CD4-positive, alpha-beta T cell (primary cell): Measurements from ENCODE around the gene ZMAT3. TPM values are rescaled to one million over a fixed set of nuclear protein-coding genes. Genes with fewer than 3 reads are reported as not detected.
"Not testable (repeated sequence)": the region's sequence is repeated elsewhere in the genome, so short reads cannot be mapped to it uniquely, and the experiment has no call there.

ENCODE experiments used
- ATAC-seq: fragments of 200-7000 bp; cut with Tn5 transposase; one replicate; pipeline ENCODE4 v1.10.0; 2022; ENCODE audit warnings: mild to moderate bottlenecking; ENCODE audit not compliant: poor library complexity
- CTCF ChIA-PET: fragments of 350-600 bp; sonication (Branson Sonifier 250); formaldehyde crosslinking; loops from one replicate; lab custom pipeline; 2021; ENCODE audit warnings: antibody characterized with exemption, inconsistent platforms; lab: Charles Lee
- POLR2A ChIA-PET: fragments of 350-600 bp; sonication (Branson Sonifier 250); formaldehyde crosslinking; loops from one replicate; lab custom pipeline; 2021; ENCODE audit warnings: antibody characterized with exemption, inconsistent platforms; lab: Charles Lee
- DNase-seq, 14 experiments: peaks; one replicate each; pipeline ENCODE4 v3.0.0-alpha.2; 2013 to 2020; ENCODE audit warnings: mixed read lengths in 2 of 14
- H3K27ac ChIP-seq, 2 donors: one replicate each; pipeline versions ENCODE4 v1.5.1 to v1.7.0; 2013; ENCODE audit warnings: low read length in 2 of 2, low read depth in 1 of 2, mild to moderate bottlenecking in 1 of 2
- H3K27me3 ChIP-seq, 2 experiments: 1 replicate in 1 of 2; 2 replicates in 1 of 2; pipeline versions ENCODE4 v1.6.1 to v1.7.0; 2013; ENCODE audit warnings: low read length in 2 of 2, control low read depth in 1 of 2, mild to moderate bottlenecking in 1 of 2, moderate library complexity in 1 of 2; ENCODE audit not compliant: insufficient read depth in 2 of 2, control insufficient read depth in 1 of 2
- H3K36me3 ChIP-seq: one replicate; pipeline ENCODE4 v1.6.1; 2013; ENCODE audit warnings: low read length, control low read depth; ENCODE audit not compliant: insufficient read depth
- H3K4me1 ChIP-seq: one replicate; pipeline ENCODE4 v1.6.1; 2013; ENCODE audit warnings: low read length, control low read depth; ENCODE audit not compliant: insufficient read depth
- H3K4me3 ChIP-seq: one replicate; pipeline ENCODE4 v1.5.1; 2013; ENCODE audit warnings: mild to moderate bottlenecking, low read length, moderate library complexity
- H3K9me3 ChIP-seq, 2 experiments: 1 replicate in 1 of 2; 2 replicates in 1 of 2; pipeline versions ENCODE4 v1.6.1 to v1.7.0; 2013; ENCODE audit warnings: low read length in 2 of 2, mild to moderate bottlenecking in 2 of 2, control low read depth in 1 of 2, moderate library complexity in 1 of 2; ENCODE audit not compliant: control insufficient read depth in 1 of 2, insufficient read depth in 1 of 2
- H3K27ac Mint-ChIP-seq: one replicate; pipeline ENCODE4 v1.8.0; 2020; ENCODE audit warnings: mixed read lengths
- H3K27me3 Mint-ChIP-seq: one replicate; pipeline ENCODE4 v1.8.0; 2021; ENCODE audit warnings: mixed read lengths
- H3K36me3 Mint-ChIP-seq: one replicate; pipeline ENCODE4 v1.8.0; 2021; ENCODE audit warnings: low read depth, mixed read lengths
- H3K4me1 Mint-ChIP-seq: one replicate; pipeline ENCODE4 v1.8.0; 2021; ENCODE audit warnings: low read depth, mixed read lengths
- H3K4me3 Mint-ChIP-seq: one replicate; pipeline ENCODE4 v1.8.0; 2020; ENCODE audit warnings: mild to moderate bottlenecking, mixed read lengths
- H3K9me3 Mint-ChIP-seq: one replicate; pipeline ENCODE4 v1.8.0; 2020; ENCODE audit warnings: mixed read lengths
- CTCF ChIP-seq: fragments of 200-600 bp; IDR thresholded peaks from one replicate; pipeline ENCODE4 v1.8.0; 2022; ENCODE audit warnings: antibody characterized with exemption, mild to moderate bottlenecking
- intact Hi-C, 2 experiments: fragments of 100-400 bp; cut with DNase I in 1 of 2; cut with micrococcal nuclease in 1 of 2; formaldehyde crosslinking; loops; one replicate each; pipeline versions ENCODE4 v1.15.1 to v1.9.0; 2023 to 2025; cut with DNase I, micrococcal nuclease
- total RNA-seq, 174 experiments: library from RNA in 2 of 174; stranded (reverse) in 2 of 174; gene quantifications; one replicate each; pipeline ENCODE4 v1.2.3 and lab custom pipeline; 2021 to 2026

ZMAT3 gene
- total RNA-seq, 2 experiments from 2014 or later, result 10.2 to 13.0 TPM

DNA sequence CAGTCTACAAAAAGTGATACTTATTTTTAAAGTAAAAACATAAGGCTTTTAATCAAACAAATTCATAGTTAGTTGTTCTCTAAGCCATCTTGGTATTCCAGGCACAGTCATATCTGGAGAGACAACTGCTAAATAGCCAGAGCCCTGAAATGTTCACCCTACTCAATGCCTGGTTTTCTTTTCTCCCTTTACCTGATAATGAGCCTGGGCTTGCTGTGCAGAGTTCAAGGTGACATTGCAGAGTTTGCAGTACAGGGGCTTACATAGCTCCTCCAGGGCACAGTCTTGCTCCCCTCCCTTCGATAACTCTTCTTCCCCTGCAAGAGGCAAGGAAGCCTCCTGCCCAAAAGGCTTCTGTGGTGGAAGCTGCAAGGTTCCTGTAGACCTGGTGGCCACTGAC lies 4.3 kb downstream of the ZMAT3 start:
- no peaks in the 10 kb centered on the region for H3K27me3 ChIP-seq
- H3K4me1 ChIP-seq, result peaks cover 15% of the 10 kb centered on the region
- intact Hi-C loops, result no loop called here
- no peak overlapping the region for H3K27ac Mint-ChIP-seq
- no peak for TF ChIP-seq CTCF
- H3K4me3 ChIP-seq, result no peak overlapping the region
- CTCF ChIA-PET, result interaction anchor here (0.8 kb wide), 1 partner anchor 178 kb away, joined by 4 read pairs; no protein-coding TSS in a partner anchor
- DNase-seq (no peak), ATAC-seq (no peak)
- no peak overlapping the region for H3K27ac ChIP-seq
- peaks cover 61% of the 10 kb centered on the region for H3K36me3 Mint-ChIP-seq
- no peak overlapping the region for H3K4me3 Mint-ChIP-seq
- H3K36me3 ChIP-seq, result peaks cover 36% of the 10 kb centered on the region
- H3K9me3 Mint-ChIP-seq, result no peaks in the 10 kb centered on the region
- no peaks in the 10 kb centered on the region for H3K9me3 ChIP-seq
- peaks cover 77% of the 10 kb centered on the region for H3K4me1 Mint-ChIP-seq
- H3K27me3 Mint-ChIP-seq, result no peaks in the 10 kb centered on the region
- POLR2A ChIA-PET, result no interaction called here

GRCh38 chr3:179063945-179064560 lies 7.6 kb downstream of the ZMAT3 start:
- Mint-ChIP-seq H3K27me3 (no peaks in the 10 kb centered on the region), H3K9me3 (no peaks in the 10 kb centered on the region), H3K4me3 (no peak overlapping the region), H3K27ac (no peak overlapping the region), H3K4me1 (peaks cover 79% of the 10 kb centered on the region), H3K36me3 (peaks cover 77% of the 10 kb centered on the region)
- Histone ChIP-seq H3K27ac (no peak overlapping the region), H3K9me3 (no peaks in the 10 kb centered on the region), H3K36me3 (peaks cover 36% of the 10 kb centered on the region), H3K4me3 (no peak overlapping the region), H3K27me3 (no peaks in the 10 kb centered on the region), H3K4me1 (peaks cover 3% of the 10 kb centered on the region)
- TF ChIP-seq CTCF, result no peak
- DNase-seq (no peak), ATAC-seq (no peak)
- ChIA-PET CTCF (interaction anchor here (1.6 kb wide), 1 partner anchor 49 kb away, joined by 7 read pairs; no protein-coding TSS in a partner anchor), POLR2A (no interaction called here)
- intact Hi-C loops, result no loop called here

DNA sequence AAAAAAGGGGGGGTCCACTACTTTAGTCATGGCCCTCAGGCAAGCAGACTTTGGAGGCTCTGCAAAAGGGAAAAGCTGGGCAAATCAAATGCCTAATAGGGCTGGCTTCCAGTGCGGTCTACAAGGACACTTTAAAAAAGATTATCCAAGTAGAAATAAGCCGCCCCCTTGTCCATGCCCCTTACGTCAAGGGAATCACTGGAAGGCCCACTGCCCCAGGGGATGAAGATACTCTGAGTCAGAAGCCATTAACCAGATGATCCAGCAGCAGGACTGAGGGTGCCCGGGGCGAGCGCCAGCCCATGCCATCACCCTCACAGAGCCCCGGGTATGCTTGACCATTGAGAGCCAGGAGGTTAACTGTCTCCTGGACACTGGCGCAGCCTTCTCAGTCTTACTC lies 15.3 kb downstream of the ZMAT3 start:
- POLR2A ChIA-PET, result no interaction called here
- peaks cover 51% of the 10 kb centered on the region for H3K4me1 Mint-ChIP-seq
- intact Hi-C loops, result no loop called here
- Histone ChIP-seq H3K9me3 (peaks cover 0 to 8% of the 10 kb centered on the region in 2 experiments), H3K27ac (no peak overlapping the region), H3K27me3 (no peaks in the 10 kb centered on the region), H3K4me3 (no peak overlapping the region), H3K4me1 (no peaks in the 10 kb centered on the region), H3K36me3 (peaks cover 8% of the 10 kb centered on the region)
- CTCF ChIA-PET, result no interaction called here
- peaks cover 68% of the 10 kb centered on the region for H3K36me3 Mint-ChIP-seq
- H3K27ac Mint-ChIP-seq, result peak overlapping the region; percentile 14
- H3K27me3 Mint-ChIP-seq, result no peaks in the 10 kb centered on the region
- TF ChIP-seq CTCF, result no peak
- ATAC-seq (no peak), DNase-seq (no peak)
- H3K4me3 Mint-ChIP-seq, result no peak overlapping the region
- no peaks in the 10 kb centered on the region for H3K9me3 Mint-ChIP-seq

- H3K27me3 Mint-ChIP-seq, H3K27ac Mint-ChIP-seq, H3K9me3 Mint-ChIP-seq, CTCF ChIA-PET, H3K27me3 ChIP-seq, H3K9me3 ChIP-seq, H3K4me3 Mint-ChIP-seq, H3K4me1 ChIP-seq, H3K27ac ChIP-seq, H3K4me3 ChIP-seq, POLR2A ChIA-PET, DNase-seq, intact Hi-C loops, ATAC-seq, H3K36me3 ChIP-seq: not testable (repeated sequence)
- H3K36me3 Mint-ChIP-seq, result peaks cover 66% of the 10 kb centered on the region
- H3K4me1 Mint-ChIP-seq, result peaks cover 49% of the 10 kb centered on the region
Observed at GRCh38 chr3:179054565-179054964, 17.0 kb downstream of the ZMAT3 start.
